GM12878 (cell line): ENCODE results near the gene SPAG9.

ENCODE experiments used
- CTCF ChIP-seq, 3 experiments: IDR thresholded peaks in 2 of 3; conservative IDR thresholded peaks in 1 of 3; 2 replicates each; pipeline ENCODE4 v1.5.1; 2011; ENCODE audit warnings: low read depth in 3 of 3, low read length in 3 of 3, mild to moderate bottlenecking in 3 of 3, control low read depth in 2 of 3, moderate library complexity in 2 of 3, inconsistent platforms in 1 of 3, mixed read lengths in 1 of 3; ENCODE audit not compliant: control insufficient read depth in 2 of 3, insufficient read depth in 1 of 3; ENCODE audit errors: extremely low read depth in 1 of 3
- ETV6 ChIP-seq, 2 experiments: fragments of 450-650 bp in 1 of 2; IDR thresholded peaks in 1 of 2; conservative IDR thresholded peaks in 1 of 2; 2 replicates each; pipeline ENCODE4 v1.6.1; 2014; ENCODE audit warnings: antibody characterized with exemption in 1 of 2, borderline replicate concordance in 1 of 2, low read depth in 1 of 2, mild to moderate bottlenecking in 1 of 2, moderate library complexity in 1 of 2
- JUND ChIP-seq: IDR thresholded peaks from 2 replicates; pipeline ENCODE4 v1.6.1; 2012; ENCODE audit warnings: low read depth, mild to moderate bottlenecking, low read length, improper control_type of control experiment, moderate library complexity
- POLR2A ChIP-seq: IDR thresholded peaks from 2 replicates; pipeline ENCODE4 v1.6.1; 2011; ENCODE audit warnings: low read depth, mild to moderate bottlenecking, low read length
- SUZ12 ChIP-seq: fragments of 200-600 bp; sonication (generic); IDR thresholded peaks from one replicate; pipeline ENCODE4 v1.6.1; 2018; ENCODE audit warnings: antibody characterized with exemption, mild to moderate bottlenecking; ENCODE audit not compliant: unreplicated experiment

GRCh38 chr17:50913120-50913519 is 207.5 kb downstream of the SPAG9 start:
- no peak for TF ChIP-seq POLR2A
- TF ChIP-seq CTCF (IDR thresholded peaks at IDR 0.05 in 2 of 3, conservative IDR thresholded peaks at IDR 0.05 in 1 of 3; ENCODE audit: control insufficient read depth in 2 of 3, extremely low read depth in 1 of 3, insufficient read depth in 1 of 3, low read depth in 3 of 3, low read length in 3 of 3) = no peak
- TF ChIP-seq ETV6 (conservative IDR thresholded peaks at IDR 0.05 in 1 of 2, IDR thresholded peaks at IDR 0.05 in 1 of 2; ENCODE audit: borderline replicate concordance in 1 of 2, low read depth in 1 of 2) = no peak
- TF ChIP-seq JUND = no peak
- no peak for TF ChIP-seq SUZ12
